GM12874 (cell line): Measurements from ENCODE around the gene ZBTB37.

ENCODE experiments used
- CTCF ChIP-seq: IDR thresholded peaks from 2 replicates; pipeline ENCODE4 v1.5.1; 2011; ENCODE audit warnings: low read depth, mild to moderate bottlenecking, control low read depth, low read length, moderate library complexity; ENCODE audit not compliant: insufficient read depth

ZBTB37 gene

GRCh38 chr1:173862769-173863223 lies 5.4 kb upstream of the ZBTB37 start:
- TF ChIP-seq CTCF = no peak

GRCh38 chr1:173863224-173864161 lies 4.7 kb upstream of the ZBTB37 start:
- TF ChIP-seq CTCF = no peak

GRCh38 chr1:173864179-173864867 lies 3.9 kb upstream of the ZBTB37 start:
- TF ChIP-seq CTCF = no peak

- no peak for TF ChIP-seq CTCF
These were observed 2.6 kb upstream of the ZBTB37 start for GRCh38 chr1:173865468-173866164.

- no peak for TF ChIP-seq CTCF
These were observed 1.6 kb upstream of the ZBTB37 start for GRCh38 chr1:173866413-173867115.

GRCh38 chr1:173867141-173867752 lies 933 bp upstream of the ZBTB37 start:
- no peak for TF ChIP-seq CTCF
